ENCODE measurements around the gene C10orf143.

The C10orf143 gene

DNA sequence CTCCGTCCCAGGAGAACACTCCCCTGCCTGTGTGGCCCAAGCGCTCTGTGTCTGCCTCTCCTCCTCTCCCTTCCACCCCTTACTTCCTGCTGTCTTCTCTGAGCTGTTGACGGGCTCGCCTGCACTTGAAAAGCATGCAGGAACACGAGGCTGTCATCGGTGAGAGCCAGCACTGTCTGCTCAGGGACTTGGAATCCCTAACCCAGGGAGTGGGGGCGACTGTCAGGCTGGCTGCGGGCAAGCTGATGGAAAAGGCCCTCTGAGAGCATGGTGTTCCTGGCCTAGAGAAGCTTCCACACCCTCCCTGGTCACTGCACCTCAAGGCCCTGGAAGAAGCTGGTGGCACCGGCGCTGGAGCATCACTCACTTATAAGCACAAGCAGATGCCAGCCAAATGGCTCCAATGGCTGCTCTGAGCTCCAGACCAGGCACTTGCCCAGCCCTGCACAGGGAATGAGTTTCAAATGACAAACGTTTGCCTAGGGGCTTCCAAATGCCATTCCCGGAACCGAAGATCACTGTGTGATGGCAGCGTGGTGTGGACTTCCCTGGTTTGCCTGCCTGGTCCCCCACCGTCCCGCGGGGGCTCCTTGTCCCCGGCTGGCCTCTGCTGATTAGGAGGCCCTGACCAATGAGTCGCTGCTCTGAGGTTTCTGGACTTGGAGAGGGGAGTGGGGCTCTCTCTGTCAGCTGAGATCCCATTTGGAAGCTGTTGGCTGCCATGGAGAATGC is 89.8 kb downstream of the C10orf143 start:
- H3K36me3 ChIP-seq (ENCODE audit: insufficient read depth, low read length) = no peaks in the 10 kb centered on the region
- no peaks in the 10 kb centered on the region for H3K9me3 ChIP-seq (ENCODE audit: low read length)
- peaks cover 7% of the 10 kb centered on the region for H3K4me1 ChIP-seq (ENCODE audit: insufficient read depth, low read length)
- no peak overlapping the region for H3K9ac ChIP-seq (ENCODE audit: low read length)
- H3K27me3 ChIP-seq (ENCODE audit: control insufficient read depth in 1 of 2, insufficient read depth in 2 of 2, low read length in 2 of 2) = no peaks in the 10 kb centered on the region
- no peak overlapping the region for H3K4me3 ChIP-seq (ENCODE audit: low read depth in 1 of 2, low read length in 2 of 2)
- H3K27ac ChIP-seq (ENCODE audit: low read depth, low read length) = no peak overlapping the region

DNA sequence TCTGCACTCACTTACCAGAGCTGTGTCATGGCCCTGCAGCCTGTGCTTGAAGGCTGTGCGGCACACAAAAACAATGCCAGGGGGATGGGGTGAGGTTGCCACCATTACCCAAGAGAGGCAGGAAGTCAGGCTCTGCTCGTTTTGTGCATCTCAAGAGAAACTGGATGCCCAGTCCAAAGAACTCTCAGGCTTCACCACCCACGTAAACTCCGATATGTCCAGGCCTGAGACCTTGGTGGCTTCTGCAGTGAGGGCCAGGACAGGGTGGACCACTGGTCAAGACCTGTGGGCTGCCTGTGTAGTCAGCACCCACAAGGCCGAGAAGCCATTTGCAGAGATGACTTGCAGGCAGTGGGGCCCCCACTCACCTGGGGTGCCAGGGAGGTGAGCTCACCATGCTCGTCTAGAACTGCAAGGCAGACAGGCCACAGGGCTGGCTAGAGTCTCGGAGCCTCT is 91.9 kb downstream of the C10orf143 start:
- no peak overlapping the region for H3K27ac ChIP-seq (ENCODE audit: low read depth, low read length)
- H3K9ac ChIP-seq (ENCODE audit: low read length) = no peak overlapping the region
- H3K27me3 ChIP-seq (ENCODE audit: control insufficient read depth in 1 of 2, insufficient read depth in 2 of 2, low read length in 2 of 2) = no peaks in the 10 kb centered on the region
- peaks cover 15% of the 10 kb centered on the region for H3K4me1 ChIP-seq (ENCODE audit: insufficient read depth, low read length)
- H3K9me3 ChIP-seq (ENCODE audit: low read length) = no peaks in the 10 kb centered on the region
- H3K36me3 ChIP-seq (ENCODE audit: insufficient read depth, low read length) = no peaks in the 10 kb centered on the region
- H3K4me3 ChIP-seq (ENCODE audit: low read depth in 1 of 2, low read length in 2 of 2) = no peak overlapping the region

DNA sequence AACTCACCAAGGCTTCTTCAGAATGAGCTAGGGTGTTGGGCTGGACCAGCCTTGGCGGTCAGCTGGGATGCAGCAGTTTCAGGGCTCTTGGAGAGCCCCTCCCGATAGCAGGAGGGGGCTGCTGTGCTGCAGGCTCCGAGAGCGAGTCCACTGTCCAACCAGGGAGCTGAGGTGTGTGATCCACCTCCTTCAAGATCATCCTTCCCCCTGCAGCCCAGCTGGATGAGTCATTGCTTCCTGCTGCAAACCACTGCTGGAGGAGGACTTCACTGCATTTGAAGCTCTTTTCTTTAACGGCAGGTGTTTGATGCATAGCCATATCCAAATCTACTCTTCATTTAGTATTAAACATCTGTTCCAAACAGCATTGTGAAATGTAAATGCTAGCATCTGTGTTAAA is 92.4 kb downstream of the C10orf143 start:
- H3K4me1 ChIP-seq (ENCODE audit: insufficient read depth, low read length) = peaks cover 18% of the 10 kb centered on the region

DNA sequence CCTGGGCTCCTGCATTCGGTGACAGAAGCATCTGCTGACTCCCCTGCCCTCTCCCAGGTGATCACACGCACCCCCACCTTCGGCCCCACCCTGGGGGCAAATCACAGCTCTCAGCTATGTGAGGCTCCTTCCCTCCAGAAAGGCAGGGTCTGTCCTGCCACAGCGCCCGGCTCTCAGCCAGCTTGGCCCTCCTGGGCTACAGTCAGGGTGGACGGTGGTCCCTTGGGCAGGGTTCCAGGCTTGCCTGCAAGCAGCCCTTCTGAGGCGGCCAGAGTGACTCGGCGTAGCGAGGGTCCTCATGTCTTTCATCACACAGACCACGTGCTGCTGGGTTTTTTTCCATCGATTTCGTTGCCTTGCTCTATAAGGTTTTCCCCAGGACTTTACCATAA is 93.0 kb downstream of the C10orf143 start:
- peaks cover 22% of the 10 kb centered on the region for H3K4me1 ChIP-seq (ENCODE audit: insufficient read depth, low read length)
- no peak overlapping the region for H3K4me3 ChIP-seq (ENCODE audit: low read depth in 1 of 2, low read length in 2 of 2)
- H3K9me3 ChIP-seq (ENCODE audit: low read length) = no peaks in the 10 kb centered on the region
- no peak overlapping the region for H3K27ac ChIP-seq (ENCODE audit: low read depth, low read length)
- H3K9ac ChIP-seq (ENCODE audit: low read length) = no peak overlapping the region
- no peaks in the 10 kb centered on the region for H3K27me3 ChIP-seq (ENCODE audit: control insufficient read depth in 1 of 2, insufficient read depth in 2 of 2, low read length in 2 of 2)
- no peaks in the 10 kb centered on the region for H3K36me3 ChIP-seq (ENCODE audit: insufficient read depth, low read length)

More for the DNA sequence above, 92.4 kb downstream of the C10orf143 start:
- Histone ChIP-seq H3K36me3 (ENCODE audit: insufficient read depth, low read length) (no peaks in the 10 kb centered on the region), H3K27ac (ENCODE audit: low read depth, low read length) (no peak overlapping the region), H3K4me3 (ENCODE audit: low read depth in 1 of 2, low read length in 2 of 2) (no peak overlapping the region), H3K27me3 (ENCODE audit: control insufficient read depth in 1 of 2, insufficient read depth in 2 of 2, low read length in 2 of 2) (no peaks in the 10 kb centered on the region), H3K9me3 (ENCODE audit: low read length) (no peaks in the 10 kb centered on the region), H3K9ac (ENCODE audit: low read length) (no peak overlapping the region)

DNA sequence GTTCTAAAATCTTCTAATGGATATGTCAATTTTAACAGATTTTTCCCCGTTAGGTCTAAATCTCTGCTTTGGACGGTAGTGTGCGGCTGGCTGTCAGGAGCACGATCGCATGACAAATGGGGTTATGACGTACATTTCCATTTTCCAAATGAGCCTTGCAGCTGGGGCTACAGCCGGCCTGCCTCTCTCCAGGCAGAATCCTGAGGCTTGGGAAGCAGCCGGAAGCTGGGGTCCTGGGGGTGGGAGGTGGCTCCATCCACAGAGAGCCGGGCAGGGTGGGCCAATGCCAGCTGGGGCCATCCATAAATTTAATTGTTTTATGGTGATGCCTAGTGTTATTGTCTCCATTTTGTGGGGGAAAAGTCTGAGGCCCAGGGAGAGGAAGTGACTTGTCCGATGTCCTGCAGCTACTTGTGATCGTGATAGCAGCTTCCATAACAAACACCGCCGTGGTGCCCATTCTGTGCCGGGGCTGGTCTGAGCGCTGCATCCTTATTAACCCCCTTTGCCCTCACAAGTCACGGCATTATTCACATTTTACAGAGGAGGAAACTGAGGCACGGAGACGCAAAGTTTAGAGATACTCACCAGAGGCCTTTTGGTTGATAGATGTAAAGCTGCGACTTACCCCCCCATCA is 93.5 kb downstream of the C10orf143 start:
- Histone ChIP-seq H3K36me3 (ENCODE audit: insufficient read depth, low read length) (no peaks in the 10 kb centered on the region), H3K9me3 (ENCODE audit: low read length) (no peaks in the 10 kb centered on the region), H3K4me3 (ENCODE audit: low read depth in 1 of 2, low read length in 2 of 2) (no peak overlapping the region), H3K9ac (ENCODE audit: low read length) (no peak overlapping the region), H3K4me1 (ENCODE audit: insufficient read depth, low read length) (peaks cover 26% of the 10 kb centered on the region), H3K27ac (ENCODE audit: low read depth, low read length) (no peak overlapping the region), H3K27me3 (ENCODE audit: control insufficient read depth in 1 of 2, insufficient read depth in 2 of 2, low read length in 2 of 2) (no peaks in the 10 kb centered on the region)

DNA sequence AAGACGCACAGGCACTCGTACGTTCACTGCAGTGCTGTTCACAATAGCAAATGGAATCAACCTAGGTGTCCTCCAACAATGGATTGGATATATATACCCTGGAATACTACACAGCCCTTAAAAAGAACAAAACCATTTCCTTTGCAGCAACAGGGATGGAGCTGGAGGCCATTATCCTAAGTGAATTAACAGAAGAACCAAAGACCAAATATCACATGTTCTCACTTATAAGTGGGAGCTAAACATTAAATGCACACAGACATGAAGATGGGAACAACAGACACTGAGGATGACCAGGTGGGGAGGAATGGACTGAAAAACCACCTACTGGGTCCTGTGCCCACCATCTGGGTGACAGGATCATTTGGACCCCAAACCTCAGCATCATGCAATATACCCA is 94.5 kb downstream of the C10orf143 start:
- Histone ChIP-seq H3K4me3 (ENCODE audit: low read depth in 1 of 2, low read length in 2 of 2) (no peak overlapping the region), H3K36me3 (ENCODE audit: insufficient read depth, low read length) (no peaks in the 10 kb centered on the region), H3K9ac (ENCODE audit: low read length) (no peak overlapping the region), H3K9me3 (ENCODE audit: low read length) (no peaks in the 10 kb centered on the region), H3K4me1 (ENCODE audit: insufficient read depth, low read length) (peaks cover 19% of the 10 kb centered on the region), H3K27me3 (ENCODE audit: control insufficient read depth in 1 of 2, insufficient read depth in 2 of 2, low read length in 2 of 2) (no peaks in the 10 kb centered on the region), H3K27ac (ENCODE audit: low read depth, low read length) (no peak overlapping the region)

DNA sequence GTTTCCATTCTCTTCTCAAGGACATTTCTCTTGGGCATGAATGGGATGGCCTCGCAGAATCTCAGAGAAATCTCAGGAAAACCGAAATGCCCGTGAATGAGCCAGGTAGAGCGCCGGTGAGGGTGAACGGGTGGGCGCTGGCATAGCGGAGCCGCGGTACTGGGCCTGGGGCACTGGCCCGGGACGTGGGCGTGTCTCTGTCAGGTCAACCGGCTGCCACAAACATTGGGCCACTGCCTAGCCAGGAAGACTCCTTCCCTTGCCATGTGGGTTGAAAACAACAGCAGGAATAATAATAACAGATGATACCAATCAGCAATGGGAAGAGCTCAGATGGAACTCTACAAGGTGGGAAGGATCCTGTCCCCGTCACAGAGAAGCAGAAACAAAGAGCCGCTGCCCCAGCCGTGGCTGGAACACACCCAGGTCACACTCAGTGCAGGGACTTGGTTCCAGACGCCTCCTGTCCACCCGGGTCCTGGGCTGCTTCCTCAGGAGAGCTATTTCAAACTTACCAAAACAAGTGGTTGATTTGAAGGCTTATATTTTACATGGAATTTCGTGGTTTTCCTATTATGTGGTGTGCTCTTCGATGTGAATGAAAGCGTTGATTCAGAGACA is 95.4 kb downstream of the C10orf143 start:
- Histone ChIP-seq H3K9ac (ENCODE audit: low read length) (no peak overlapping the region), H3K36me3 (ENCODE audit: insufficient read depth, low read length) (no peaks in the 10 kb centered on the region), H3K27ac (ENCODE audit: low read depth, low read length) (no peak overlapping the region), H3K9me3 (ENCODE audit: low read length) (no peaks in the 10 kb centered on the region), H3K27me3 (ENCODE audit: control insufficient read depth in 1 of 2, insufficient read depth in 2 of 2, low read length in 2 of 2) (no peaks in the 10 kb centered on the region), H3K4me3 (ENCODE audit: low read depth in 1 of 2, low read length in 2 of 2) (no peak overlapping the region), H3K4me1 (ENCODE audit: insufficient read depth, low read length) (peaks cover 19% of the 10 kb centered on the region)

DNA sequence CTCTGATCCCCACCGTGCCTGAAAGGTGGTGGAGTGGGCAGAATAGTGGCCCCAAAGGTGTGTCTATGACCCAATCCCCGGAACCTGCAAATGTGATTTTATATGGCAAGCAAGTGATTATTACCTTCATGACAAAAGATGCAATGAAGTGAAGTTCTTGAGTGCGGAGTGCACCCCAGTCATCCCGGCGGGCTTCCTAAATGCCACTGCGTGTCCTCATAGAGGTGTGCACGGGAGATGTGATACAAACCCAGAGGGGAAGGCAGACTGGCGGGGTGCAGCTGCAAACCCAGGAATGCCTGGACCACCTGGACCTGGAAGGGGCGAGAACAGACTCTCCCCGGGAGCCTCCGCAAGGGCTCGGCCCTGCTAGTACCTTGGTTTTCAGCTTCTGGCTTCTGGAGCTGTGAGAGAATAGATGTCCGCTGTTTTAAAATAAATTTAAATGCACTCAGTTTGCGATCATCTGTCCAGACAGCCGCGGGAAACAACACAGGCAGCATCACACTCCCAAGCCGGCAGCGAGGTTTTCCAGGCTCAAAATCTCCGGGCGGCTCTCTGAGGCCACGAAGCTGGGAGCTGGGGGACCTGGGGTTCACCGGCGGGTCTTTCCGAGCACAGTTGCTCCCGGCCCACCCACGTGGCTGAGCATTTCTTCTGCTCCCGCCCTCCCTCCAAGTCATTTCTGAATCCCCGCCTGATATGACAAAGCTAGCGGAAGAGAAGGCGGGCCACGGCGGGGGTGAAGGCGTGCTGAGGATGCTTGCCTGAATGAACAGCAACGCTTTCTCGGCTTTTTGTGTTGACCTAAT is 96.2 kb downstream of the C10orf143 start:
- Histone ChIP-seq H3K27me3 (ENCODE audit: control insufficient read depth in 1 of 2, insufficient read depth in 2 of 2, low read length in 2 of 2) (no peaks in the 10 kb centered on the region), H3K36me3 (ENCODE audit: insufficient read depth, low read length) (no peaks in the 10 kb centered on the region), H3K9ac (ENCODE audit: low read length) (no peak overlapping the region), H3K4me1 (ENCODE audit: insufficient read depth, low read length) (peaks cover 19% of the 10 kb centered on the region), H3K27ac (ENCODE audit: low read depth, low read length) (peak overlapping the region; percentile 12), H3K4me3 (ENCODE audit: low read depth in 1 of 2, low read length in 2 of 2) (no peak overlapping the region), H3K9me3 (ENCODE audit: low read length) (no peaks in the 10 kb centered on the region)

All from muscle layer of colon (tissue), 2 donors.